MG63 (cell line): ENCODE measurements around the gene ACE2. TPM values are rescaled to one million over a fixed set of nuclear protein-coding genes. Genes with fewer than 3 reads are reported as not detected.

Experiments
- DNase-seq: peaks from one replicate; pipeline ENCODE4 v3.0.0-alpha.2; 2020
- H3K27me3 ChIP-seq: fragments of 250-450 bp; sonication (Bioruptor Pico); 2 replicates; pipeline ENCODE4 v1.5.1; 2020; ENCODE audit warnings: mild to moderate bottlenecking, moderate library complexity
- H3K36me3 ChIP-seq: fragments of 250-450 bp; sonication (Bioruptor Pico); 2 replicates; pipeline ENCODE4 v1.5.1; 2020; ENCODE audit warnings: mild to moderate bottlenecking, moderate library complexity
- H3K4me3 ChIP-seq: fragments of 250-450 bp; sonication (Bioruptor Pico); 2 replicates; pipeline ENCODE4 v1.5.1; 2020; ENCODE audit warnings: mild to moderate bottlenecking, moderate library complexity
- H3K9me3 ChIP-seq: fragments of 250-450 bp; sonication (Bioruptor Pico); 2 replicates; pipeline ENCODE4 v1.5.1; 2020; ENCODE audit warnings: mild to moderate bottlenecking, moderate library complexity
- total RNA-seq: library from RNA; depleted of rRNA; stranded (reverse); fragments of >200 nt; shearing (Covaris generic); gene quantifications from 2 replicates; pipeline ENCODE4 v1.2.3, GENCODE V29; 2014; ENCODE audit warnings: low replicate concordance; rRNA removed

ACE2 gene
- total RNA-seq, 1 experiment from 2014 or later: not detected

GRCh38 chrX:15546745-15547144 is 54.0 kb downstream of the ACE2 start:
- no peaks in the 10 kb centered on the region for H3K9me3 ChIP-seq
- no peak overlapping the region for H3K4me3 ChIP-seq
- no peaks in the 10 kb centered on the region for H3K27me3 ChIP-seq
- no peaks in the 10 kb centered on the region for H3K36me3 ChIP-seq
- no peak for DNase-seq

- no peak for DNase-seq
- Histone ChIP-seq H3K4me3 (no peak overlapping the region), H3K9me3 (no peaks in the 10 kb centered on the region)
These were observed 70.4 kb downstream of the ACE2 start for GRCh38 chrX:15530318-15530717.

GRCh38 chrX:15529165-15529564 is 71.6 kb downstream of the ACE2 start:
- Histone ChIP-seq H3K36me3 (no peaks in the 10 kb centered on the region), H3K4me3 (no peak overlapping the region), H3K27me3 (no peaks in the 10 kb centered on the region), H3K9me3 (no peaks in the 10 kb centered on the region)
- DNase-seq: no peak

More at GRCh38 chrX:15530318-15530717, 70.4 kb downstream of the ACE2 start:
- Histone ChIP-seq H3K36me3 (no peaks in the 10 kb centered on the region), H3K27me3 (no peaks in the 10 kb centered on the region)

GRCh38 chrX:15525664-15526416 is 74.9 kb downstream of the ACE2 start:
- Histone ChIP-seq H3K9me3 (no peaks in the 10 kb centered on the region), H3K36me3 (no peaks in the 10 kb centered on the region), H3K4me3 (no peak overlapping the region), H3K27me3 (no peaks in the 10 kb centered on the region)
- no peak for DNase-seq

- Histone ChIP-seq H3K9me3 (no peaks in the 10 kb centered on the region), H3K36me3 (no peaks in the 10 kb centered on the region), H3K27me3 (no peaks in the 10 kb centered on the region), H3K4me3 (no peak overlapping the region)
- no peak for DNase-seq
These were observed 76.3 kb downstream of the ACE2 start for GRCh38 chrX:15524417-15524816.

GRCh38 chrX:15523088-15523487 is 77.7 kb downstream of the ACE2 start:
- Histone ChIP-seq H3K27me3 (no peaks in the 10 kb centered on the region), H3K36me3 (no peaks in the 10 kb centered on the region)
- no peak for DNase-seq

GRCh38 chrX:15522464-15522863 is 78.3 kb downstream of the ACE2 start:
- no peak for DNase-seq
- no peaks in the 10 kb centered on the region for H3K36me3 ChIP-seq
- H3K9me3 ChIP-seq: no peaks in the 10 kb centered on the region
- H3K4me3 ChIP-seq: no peak overlapping the region
- no peaks in the 10 kb centered on the region for H3K27me3 ChIP-seq

More at GRCh38 chrX:15523088-15523487, 77.7 kb downstream of the ACE2 start:
- Histone ChIP-seq H3K4me3 (no peak overlapping the region), H3K9me3 (no peaks in the 10 kb centered on the region)

GRCh38 chrX:15515931-15516330 is 84.8 kb downstream of the ACE2 start:
- Histone ChIP-seq H3K4me3 (no peak overlapping the region), H3K9me3 (no peaks in the 10 kb centered on the region), H3K36me3 (no peaks in the 10 kb centered on the region), H3K27me3 (no peaks in the 10 kb centered on the region)
- DNase-seq: no peak

- Histone ChIP-seq H3K27me3 (no peaks in the 10 kb centered on the region), H3K9me3 (no peaks in the 10 kb centered on the region), H3K4me3 (no peak overlapping the region), H3K36me3 (no peaks in the 10 kb centered on the region)
- no peak for DNase-seq
These were observed 86.5 kb downstream of the ACE2 start for GRCh38 chrX:15514279-15514678.

GRCh38 chrX:15512401-15512965 is 88.3 kb downstream of the ACE2 start:
- Histone ChIP-seq H3K36me3 (no peaks in the 10 kb centered on the region), H3K9me3 (no peaks in the 10 kb centered on the region), H3K4me3 (no peak overlapping the region), H3K27me3 (no peaks in the 10 kb centered on the region)
- DNase-seq: no peak

- no peak for DNase-seq
- H3K36me3 ChIP-seq: no peaks in the 10 kb centered on the region
- no peaks in the 10 kb centered on the region for H3K9me3 ChIP-seq
- H3K27me3 ChIP-seq: no peaks in the 10 kb centered on the region
- no peak overlapping the region for H3K4me3 ChIP-seq
These were observed 89.2 kb downstream of the ACE2 start for GRCh38 chrX:15511563-15511962.

Other genes starting within 250 kb of the ACE2 start
- gene VEGFD, start 216.5 kb downstream of the ACE2 start, total RNA-seq: not detected in 2 replicates
- gene PIR, start 107.6 kb downstream of the ACE2 start, total RNA-seq: 16.4 and 39.5 TPM in 2 replicates
- gene BMX, start 100.2 kb downstream of the ACE2 start, total RNA-seq: not detected in 2 replicates
- 0.89 TPM in 1 of 2 replicates, not detected in the other for gene CLTRN, start 63.8 kb upstream of the ACE2 start, total RNA-seq
- 1.1 and 3.4 TPM in 2 replicates for gene CA5B, start 137.3 kb upstream of the ACE2 start, total RNA-seq
- gene ZRSR2, start 189.5 kb upstream of the ACE2 start, total RNA-seq: 1.8 and 1.9 TPM in 2 replicates